GM19324 (cell line): ENCODE results near the gene CTH.
"Not testable (repeated sequence)": the region's sequence is repeated elsewhere in the genome, so short reads cannot be mapped to it uniquely, and the experiment has no call there.

Source experiments
- ATAC-seq: cut with Tn5 transposase; IDR thresholded peaks from one replicate; pipeline ENCODE4 v1.9.1; 2021; ENCODE audit warnings: mild to moderate bottlenecking, moderate library complexity; ENCODE audit not compliant: unreplicated experiment, low FRiP score

CTH gene

DNA sequence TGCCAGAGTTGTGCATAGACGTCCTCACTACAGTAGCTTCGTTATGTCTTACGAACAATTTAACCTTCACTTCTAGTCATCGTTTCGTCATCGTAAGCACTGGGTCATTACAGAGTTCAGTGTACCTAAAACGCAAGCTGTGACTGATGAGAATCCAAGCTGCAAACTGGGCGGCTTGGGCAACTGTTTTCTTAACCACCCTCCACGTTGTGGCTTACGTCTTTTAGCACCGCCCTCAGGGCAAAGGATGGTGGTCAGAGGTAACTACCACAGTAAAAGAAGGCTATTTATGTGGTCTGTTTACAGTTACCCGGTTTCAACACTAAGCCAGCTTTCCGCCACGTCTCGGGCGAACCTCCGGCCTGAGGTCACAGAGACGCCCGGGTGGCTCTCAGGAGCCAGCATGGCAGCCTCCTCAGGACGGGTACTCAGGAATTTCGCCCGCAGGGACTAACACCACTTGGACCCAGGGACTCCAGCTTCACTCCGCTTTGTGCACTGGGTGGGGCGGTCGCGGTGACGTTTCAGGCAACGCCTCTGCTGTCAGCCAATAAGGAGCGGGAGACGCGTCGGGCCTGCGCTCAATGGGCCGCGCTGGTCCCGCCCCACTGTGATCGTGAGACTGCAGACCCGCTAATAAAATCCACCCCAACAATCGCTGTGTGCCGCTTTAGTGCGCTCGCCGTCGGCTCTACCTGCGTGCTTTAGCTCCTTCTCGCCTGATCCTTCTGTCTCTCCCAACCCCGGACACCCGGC is at the start of gene CTH:
CTH (plus strand) TSS at position 665 of the 756 bp plus-strand sequence. CDS start 148 bp downstream, outside the sequence.
- peak; percentile 99 for ATAC-seq

DNA sequence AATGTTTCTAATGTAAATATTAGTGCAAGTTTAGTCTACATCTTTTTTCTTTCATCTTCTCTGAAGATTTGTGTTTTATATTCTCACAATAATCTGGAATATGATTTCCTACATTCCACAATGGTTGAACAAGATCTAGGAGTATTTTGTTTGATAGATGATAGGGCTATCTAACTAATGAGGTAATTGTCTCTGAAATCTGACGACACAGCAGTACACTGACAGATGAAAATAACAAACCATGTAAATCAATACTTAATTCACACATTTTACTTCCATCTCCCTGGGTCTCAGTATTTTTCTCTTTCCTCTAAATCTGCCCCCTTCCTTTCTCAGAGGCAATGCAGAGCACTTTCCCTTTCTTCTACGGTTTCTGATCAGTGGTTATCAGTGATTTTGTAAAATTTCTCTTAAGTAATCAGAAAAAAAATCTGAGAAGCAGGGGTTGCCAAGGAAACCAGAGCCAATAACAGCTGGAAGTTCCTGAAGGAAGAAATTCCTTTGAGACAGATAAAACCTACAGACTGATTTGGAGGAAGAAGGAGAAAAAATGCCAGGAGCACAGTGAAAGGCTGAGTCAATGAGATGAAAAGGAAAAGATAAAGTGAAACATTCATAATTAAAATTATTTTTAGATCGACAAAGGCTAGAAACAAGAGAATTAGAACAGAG is 49.2 kb upstream of the CTH start:
- ATAC-seq = no peak

DNA sequence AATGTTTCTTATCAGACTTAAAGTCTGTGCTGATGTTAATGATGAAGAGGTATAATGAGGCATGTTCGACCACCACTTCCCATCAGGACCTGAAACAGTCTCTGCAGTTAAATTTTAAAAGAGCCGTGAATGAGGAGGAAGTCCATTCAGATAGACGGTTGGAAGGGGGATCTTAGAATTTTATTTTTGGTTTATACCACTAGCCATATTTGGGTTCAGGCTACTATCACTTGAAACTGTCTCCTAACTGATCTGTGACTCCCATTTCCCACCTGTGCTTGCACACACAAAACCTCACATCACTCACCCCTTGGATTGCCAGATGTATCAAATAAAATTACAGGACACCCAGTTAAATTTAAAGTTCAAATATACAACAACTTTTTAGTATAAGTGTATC is 46.6 kb upstream of the CTH start:
- no peak for ATAC-seq

DNA sequence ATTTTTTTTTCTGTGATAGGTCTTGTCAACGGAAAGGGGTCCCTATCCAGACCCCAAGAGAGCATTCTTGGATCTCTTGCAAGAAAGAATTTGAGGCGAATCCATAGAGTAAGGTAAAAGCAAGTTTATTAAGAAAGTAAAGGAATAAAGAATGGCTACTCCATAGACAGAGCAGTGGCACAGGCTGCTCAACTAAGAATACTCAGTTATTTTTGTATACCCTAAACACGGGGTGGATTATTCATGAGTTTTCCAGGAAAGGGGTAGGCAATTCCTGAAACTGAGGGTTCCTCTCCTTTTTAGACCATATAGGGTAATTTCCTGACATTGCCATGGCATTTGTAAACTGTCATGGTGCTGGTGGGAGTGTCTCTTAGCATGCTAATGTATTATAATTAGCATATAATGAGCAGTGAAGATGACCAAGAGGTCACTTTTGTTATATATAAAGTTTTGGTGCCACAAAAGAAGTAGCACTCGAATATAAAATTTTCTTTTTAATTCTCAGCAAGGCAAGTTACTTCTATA is 44.6 kb upstream of the CTH start:
- ATAC-seq = not testable (repeated sequence)

DNA sequence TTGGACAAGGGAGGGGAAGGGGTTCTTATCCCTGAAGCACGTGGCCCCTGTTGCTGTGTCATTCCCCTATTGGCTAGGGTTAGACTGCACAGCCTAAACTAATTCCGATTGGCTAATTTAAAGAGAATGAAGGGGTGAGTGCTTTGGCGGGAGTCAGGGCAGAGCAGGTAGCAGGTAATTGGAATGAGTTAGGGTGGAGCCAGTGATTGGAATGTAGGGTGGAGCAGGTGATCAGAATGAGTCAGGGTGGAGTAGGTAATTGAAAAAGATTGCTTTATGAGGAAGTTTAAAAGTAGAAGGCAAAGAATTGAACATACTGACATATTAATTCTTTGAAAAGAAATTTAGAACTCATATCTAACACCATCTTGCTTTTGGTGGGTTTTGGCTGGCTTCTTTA is 44.1 kb upstream of the CTH start:
- ATAC-seq = not testable (repeated sequence)

DNA sequence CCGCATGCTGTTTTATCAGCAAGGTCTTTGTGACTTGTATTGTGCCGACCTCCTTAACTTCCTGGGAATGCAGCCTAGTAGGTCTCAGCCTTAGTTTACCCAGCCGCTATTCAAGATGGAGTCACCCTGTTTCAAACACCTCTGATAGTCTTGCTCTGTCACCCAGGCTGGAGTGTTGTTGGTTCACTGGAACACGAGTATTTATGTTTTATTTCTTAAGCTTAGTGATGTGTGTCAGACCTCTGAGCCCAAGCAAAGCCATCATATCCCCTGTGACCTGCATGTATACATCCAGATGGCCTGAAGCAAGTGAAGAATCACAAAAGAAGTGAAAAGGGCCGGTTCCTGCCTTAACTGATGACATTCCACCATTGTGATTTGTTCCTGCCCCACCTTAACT is 43.7 kb upstream of the CTH start:
- not testable (repeated sequence) for ATAC-seq

DNA sequence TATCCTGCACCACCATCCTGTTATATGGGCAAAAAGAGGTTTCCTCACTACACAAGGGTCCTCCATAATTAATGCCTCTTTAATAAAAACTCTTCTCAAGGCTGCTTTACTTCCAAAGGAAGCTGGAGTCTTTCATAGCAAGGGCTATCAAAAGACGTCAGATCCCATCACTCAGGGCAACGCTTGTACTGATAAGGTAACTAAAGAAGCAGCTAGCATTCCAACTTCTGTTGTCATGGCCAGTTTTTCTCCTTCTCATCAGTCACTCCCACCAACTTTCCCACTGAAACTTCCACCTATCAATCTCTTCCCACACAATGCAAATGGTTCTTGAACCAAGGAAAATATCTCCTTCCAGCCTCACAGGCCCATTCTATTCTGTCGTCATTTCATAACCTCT is 39.5 kb upstream of the CTH start:
- not testable (repeated sequence) for ATAC-seq

DNA sequence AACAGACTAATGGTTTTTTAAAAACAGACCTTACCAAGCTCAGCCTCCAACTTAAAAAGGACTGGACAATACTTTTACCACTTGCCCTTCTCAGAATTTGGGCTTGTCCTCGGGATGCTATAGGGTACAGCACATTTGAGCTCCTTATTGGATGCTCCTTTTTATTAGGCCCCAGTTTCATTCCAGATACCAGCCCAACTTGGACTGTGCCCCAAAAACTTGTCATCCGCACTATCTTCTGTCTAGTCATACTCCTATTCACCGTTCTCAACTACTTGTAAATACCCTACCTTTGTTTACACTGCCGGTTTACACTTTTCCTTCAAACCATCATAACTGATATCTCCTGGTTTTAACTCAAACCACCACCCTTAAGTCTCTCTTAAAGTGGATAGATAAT is 38.6 kb upstream of the CTH start:
- ATAC-seq = no peak

DNA sequence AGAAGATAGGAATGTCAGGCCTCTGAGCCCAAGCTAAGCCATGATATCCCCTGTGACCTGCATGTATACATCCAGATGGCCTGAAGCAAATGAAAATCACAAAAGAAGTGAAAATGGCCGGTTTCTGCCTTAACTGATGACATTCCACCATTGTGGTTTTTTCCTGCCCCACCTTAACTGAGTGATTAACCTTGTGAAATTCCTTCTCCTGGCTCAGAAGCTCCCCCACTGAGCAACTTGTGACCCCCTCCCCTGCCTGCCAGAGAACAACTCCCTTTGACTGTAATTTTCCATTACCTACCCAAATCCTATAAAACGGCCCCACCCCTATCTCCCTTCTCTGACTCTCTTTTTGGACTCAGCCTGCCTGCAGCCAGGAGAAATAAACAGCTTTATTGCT is 37.5 kb upstream of the CTH start:
- not testable (repeated sequence) for ATAC-seq

DNA sequence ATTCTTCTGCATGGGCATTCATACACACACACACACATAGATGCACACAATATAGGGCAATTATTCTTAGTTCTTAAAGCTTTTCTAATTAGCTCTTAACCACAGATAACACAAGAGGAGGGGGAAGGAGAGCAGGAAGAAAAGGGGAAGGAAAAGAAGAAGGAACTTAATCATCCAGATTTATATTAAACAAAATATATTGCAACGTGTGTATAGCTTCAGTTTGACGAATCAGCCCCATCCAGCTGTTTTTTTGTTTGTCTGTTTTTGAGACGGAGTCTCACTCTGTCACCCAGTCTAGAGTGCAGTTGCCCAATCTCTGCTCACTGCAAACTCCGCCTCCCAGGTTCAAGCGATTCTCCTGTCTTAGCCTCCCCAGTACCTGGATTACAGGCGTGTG is 34.9 kb upstream of the CTH start:
- ATAC-seq = no peak

DNA sequence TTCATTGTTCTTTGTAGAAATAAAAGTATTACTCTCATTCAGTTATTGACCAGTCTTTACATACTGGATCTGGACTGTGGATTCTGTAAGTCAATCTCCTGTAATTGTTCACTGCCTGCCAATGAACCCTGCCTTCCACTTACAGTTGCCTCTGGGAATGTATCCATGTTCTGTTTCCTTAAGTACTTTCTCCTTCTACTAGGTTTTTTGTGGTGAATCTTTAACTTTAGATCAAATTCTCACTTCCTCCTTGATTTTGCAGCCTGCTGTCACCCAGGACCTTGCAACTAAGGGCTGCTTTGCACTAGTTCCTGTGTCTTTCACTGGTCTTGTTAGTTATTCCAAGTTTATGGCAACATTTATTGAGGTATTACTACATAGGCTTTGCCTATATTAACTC is 28.4 kb upstream of the CTH start:
- peak; percentile 78 for ATAC-seq

DNA sequence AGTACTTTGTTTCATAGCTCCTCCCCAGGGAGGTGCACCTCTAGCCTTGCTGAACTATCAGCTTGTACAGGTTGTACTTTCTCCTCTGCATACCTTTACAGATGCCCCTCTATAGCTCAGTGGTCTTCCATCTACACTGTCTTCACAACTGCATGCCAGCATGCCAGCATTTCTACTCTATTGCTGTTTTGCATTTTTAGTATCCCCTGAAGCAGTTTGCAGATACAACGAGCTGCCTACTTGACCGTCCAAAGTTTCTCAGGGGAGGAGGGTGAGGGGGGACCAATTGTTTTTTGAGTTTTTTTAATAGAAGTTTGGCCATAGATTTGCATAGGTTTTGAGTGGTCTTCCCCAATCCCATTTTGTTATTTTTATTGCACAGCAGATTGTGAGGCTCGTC is 27.6 kb upstream of the CTH start:
- ATAC-seq = no peak

DNA sequence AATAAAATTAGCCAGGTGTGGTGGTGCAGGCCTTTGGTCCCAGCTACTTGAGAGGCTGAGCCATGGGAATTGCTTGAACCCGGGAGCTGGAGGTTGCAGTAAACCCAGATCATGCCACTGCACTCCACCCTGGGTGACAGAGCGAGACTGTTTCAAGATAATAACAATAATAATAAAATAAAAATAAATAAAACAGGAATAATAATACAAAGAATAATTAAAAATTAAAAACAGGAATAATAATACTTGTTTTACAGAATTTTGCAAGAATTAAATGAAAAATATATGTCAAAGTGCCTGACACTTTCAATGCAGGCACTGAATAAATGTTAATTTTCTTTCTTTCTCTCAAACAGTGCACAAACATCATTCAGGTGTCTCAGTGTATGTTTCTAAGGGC is 26.5 kb upstream of the CTH start:
- ATAC-seq = no peak

DNA sequence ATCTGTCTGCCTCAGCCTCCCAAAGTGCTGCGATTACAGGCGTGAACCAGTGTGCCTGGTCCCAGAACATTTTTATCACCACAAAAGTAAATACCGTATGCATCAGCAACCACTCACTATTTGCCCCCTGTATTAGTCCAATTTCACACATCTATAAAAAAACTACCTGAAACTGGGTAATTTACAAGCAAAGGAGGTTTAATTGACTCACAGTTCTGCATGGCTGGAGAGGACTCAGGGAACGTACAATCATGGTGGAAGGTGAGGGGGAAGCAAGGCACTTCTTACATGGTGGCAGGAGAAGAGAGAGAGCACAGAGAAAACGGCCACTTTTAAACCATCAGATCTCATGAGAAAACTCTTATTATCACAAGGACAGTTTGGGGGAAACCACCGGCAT is 25.6 kb upstream of the CTH start:
- ATAC-seq = no peak

DNA sequence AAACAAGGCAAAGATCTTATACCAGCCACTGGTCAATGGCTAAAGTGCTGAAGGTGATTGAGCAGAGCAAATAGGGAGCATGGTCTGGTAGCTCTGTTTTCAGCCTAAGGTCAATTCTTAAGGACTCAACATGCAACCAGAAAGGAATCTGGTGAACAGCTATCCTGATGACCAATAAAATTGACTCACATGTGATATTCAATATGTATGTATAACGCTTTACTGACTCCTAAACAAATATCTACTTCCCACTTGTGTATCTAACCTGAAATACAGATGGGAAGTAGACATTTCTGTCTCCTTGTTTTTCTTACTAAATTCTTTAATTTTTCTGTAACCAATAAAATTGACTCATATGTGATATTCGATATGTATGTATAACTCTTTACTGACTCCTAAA is 24.9 kb upstream of the CTH start:
- no peak for ATAC-seq

DNA sequence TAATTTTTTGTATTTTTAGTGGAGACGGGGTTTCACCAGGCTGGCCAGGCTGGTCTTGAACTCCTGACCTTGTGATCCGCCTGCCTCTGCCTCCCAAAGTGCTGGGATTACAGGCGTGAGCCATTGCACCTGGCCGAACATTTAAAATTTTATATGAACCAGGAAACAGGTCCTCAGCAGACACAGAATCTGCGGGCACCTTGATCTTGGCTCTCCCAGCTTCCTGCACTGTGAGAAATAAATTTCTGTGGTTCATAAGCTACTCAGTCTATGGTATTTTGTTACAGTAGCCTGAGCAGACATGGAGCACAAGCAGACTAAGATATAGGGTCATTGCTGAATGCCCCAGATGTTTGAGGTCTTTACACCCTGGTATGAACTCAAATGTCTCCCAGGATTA is 23.6 kb upstream of the CTH start:
- ATAC-seq = no peak

DNA sequence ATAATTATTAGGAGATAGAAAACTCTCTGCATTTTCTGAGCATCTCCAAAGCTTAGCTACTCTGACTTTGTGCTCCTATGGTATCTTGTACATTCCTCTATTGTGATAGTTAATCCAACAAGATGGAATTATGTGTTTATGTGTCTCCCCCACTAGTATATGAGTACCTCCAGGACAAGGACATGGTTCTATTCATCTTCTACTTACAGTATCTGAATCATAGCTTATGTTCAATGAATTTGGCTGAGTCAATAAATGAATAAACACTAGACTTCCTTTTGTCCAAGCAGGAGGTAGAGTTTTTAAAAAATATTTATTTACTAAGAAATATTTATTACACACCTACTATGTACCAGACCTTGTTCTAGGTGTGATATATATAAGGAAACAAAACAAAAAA is 18.4 kb upstream of the CTH start:
- no peak for ATAC-seq

DNA sequence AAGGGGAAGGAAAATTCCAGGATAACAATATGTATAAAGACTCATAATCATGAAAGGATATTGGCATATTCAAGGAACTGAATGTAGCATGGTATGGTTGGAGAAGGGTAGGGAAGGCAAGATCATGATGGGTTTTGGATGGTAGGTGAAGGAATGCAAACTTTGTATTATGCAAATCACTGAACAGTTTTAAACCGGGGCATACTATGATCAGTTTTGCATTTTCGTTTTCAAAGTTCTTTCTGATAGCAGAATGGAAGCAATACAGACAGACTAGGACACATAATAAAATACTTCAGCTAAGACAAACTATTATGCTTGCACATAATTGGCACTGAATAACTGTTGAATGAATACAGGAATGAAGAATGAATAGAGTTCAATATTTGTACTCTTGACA is 14.5 kb upstream of the CTH start:
- ATAC-seq = peak; percentile 62

DNA sequence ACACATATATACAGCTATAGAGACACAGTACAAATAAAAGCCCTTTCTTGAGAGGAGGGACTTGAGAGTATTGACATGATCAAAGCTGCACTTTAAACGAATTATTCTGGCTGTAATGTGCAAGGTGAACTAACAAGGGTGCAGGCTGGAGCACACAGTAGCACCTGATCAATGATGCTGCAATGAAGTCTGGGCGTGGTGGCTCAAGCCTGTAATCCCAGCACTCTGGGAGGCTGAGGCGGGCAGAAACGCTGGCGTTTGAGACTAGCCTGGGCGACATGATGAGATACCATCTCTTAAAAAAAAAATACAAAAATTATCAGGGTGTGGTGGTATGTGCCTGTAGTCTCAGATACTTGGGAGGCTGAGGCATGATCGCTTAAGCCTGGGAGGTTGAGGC is 14.1 kb upstream of the CTH start:
- ATAC-seq = peak; percentile 19

DNA sequence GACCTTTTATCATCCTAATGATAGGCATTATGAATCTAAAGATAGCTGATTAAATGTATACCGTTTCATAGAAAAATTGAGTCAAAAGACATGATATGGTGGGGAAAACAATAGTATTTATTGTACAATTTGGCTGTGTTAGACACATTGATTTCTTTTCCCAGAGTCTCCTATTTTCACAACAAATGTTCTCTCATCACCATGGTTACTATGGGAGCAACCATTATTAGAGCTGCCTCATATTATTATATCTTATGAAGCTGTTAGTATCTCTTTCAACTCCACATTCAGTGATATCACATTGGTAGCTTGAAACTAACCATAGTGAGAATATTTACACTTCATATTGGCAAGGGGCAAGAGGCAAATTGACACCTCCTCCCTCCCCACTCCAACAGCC is 10.7 kb upstream of the CTH start:
- no peak for ATAC-seq

DNA sequence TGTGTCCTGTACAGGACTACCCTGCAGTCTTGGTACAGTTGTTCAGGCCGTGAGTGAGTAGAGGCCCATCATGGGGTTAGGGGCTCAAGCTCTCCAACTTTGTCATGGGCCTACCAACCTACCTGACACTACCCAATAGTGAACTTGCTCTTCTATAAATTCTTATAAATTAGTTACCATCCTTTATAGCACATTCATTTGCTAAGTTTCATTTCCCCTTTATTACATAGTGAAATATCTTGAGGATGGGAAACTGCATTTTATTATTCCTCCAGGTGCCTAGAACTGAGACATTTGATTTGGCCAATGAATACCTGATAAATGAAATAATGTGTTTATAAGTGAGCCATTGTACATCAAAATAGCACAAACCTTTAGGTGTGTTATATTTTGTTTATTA is 9.1 kb upstream of the CTH start:
- ATAC-seq = no peak

DNA sequence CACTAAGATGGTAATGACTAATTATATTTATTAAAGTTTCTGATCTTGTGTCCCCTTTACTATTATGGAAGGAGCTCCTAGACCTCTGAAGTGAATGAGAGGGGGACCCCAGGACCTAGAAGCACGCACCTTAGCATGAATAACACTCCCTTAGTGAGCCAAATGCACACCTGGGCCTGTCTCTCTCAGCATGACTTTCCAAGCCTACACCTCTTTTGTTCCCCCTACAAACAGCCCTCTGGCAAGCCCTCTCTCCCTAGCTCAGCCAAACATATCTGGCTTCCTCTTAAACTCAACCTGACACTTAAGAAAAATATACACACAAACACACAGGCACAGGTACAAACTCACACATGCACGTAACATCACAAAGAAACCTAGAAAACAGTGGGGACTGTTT is 7.3 kb upstream of the CTH start:
- no peak for ATAC-seq
